Measurements from ENCODE around the gene HELZ.

GRCh38 chr17:67171560-67171959 lies 73.4 kb downstream of the HELZ start:
- TF ChIP-seq POLR2A (IDR thresholded peaks at IDR 0.05): no peak
- TF ChIP-seq, protein P1, sequence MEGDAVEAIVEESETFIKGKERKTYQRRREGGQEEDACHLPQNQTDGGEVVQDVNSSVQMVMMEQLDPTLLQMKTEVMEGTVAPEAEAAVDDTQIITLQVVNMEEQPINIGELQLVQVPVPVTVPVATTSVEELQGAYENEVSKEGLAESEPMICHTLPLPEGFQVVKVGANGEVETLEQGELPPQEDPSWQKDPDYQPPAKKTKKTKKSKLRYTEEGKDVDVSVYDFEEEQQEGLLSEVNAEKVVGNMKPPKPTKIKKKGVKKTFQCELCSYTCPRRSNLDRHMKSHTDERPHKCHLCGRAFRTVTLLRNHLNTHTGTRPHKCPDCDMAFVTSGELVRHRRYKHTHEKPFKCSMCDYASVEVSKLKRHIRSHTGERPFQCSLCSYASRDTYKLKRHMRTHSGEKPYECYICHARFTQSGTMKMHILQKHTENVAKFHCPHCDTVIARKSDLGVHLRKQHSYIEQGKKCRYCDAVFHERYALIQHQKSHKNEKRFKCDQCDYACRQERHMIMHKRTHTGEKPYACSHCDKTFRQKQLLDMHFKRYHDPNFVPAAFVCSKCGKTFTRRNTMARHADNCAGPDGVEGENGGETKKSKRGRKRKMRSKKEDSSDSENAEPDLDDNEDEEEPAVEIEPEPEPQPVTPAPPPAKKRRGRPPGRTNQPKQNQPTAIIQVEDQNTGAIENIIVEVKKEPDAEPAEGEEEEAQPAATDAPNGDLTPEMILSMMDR (IDR thresholded peaks at IDR 0.05 in 4 of 5, conservative IDR thresholded peaks at IDR 0.05 in 1 of 5): no peak

Measured in gastrocnemius medialis (tissue), 4 donors.